Hepatic stellate cell (primary cell): ENCODE measurements around the gene EFCAB9.

ENCODE experiments used
- DNase-seq: peaks from one replicate; pipeline ENCODE4 v3.0.0; 2011; ENCODE audit warnings: low spot score

Gene EFCAB9

DNA sequence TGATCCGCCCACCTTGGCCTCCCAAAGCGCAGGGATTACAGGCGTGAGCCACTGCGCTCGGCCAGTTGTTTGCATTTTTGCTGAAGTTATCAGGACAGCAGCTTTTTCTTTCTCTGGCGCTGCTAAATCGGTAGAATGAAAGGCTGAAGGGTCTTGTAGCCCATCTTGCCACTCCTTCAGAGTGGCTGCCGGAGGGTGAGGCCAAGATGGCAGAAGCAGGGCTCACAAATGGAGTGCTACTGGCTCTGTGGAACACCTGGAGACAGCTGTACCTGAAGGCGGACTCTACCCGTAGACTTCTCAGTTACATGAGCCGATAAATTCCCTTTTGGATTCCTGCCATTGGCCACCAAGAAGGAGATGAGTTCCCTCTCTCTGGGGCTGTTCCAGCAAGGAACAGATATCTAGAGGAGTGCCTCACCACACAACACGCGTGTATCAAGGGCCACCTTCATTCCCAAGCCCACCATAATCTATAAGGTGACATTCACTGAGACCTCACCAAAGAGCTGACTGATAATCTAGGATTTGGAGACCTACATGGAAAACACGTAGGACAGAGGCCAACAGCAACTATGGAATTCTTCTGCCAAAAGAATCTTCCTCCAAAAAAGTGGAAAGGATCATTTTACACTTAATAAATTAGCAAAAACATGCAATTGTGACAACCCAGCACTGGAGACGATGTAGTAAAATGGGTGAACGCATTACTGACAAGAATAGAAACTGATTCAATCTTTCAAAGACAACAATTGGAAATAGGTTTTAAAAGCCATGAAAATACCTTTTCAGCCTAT lies 27.7 kb upstream of the EFCAB9 start:
- no peak for DNase-seq

GRCh38 chr5:172167895-172168294 lies 26.1 kb upstream of the EFCAB9 start:
- DNase-seq: no peak

DNA sequence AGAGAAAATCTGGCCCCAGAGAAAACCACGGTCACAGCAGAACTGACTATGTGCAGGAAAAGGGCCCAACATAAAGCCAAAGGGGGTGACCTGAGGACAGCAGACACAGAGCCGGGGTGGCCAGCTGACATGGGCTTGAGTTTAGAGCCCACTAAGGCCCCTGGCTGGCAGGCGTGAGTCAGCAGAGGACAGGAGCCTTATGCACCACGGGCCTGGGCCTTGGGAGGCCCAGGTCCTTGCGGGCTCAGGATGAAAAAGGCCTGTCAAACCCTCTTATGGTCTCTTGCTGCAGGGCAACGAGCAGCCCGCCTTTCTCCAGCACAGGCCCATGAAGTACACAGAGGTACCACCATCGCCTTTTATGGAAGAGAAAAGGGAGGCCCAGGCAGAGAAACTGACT lies 25.7 kb upstream of the EFCAB9 start:
- DNase-seq: no peak

GRCh38 chr5:172169216-172169615 lies 24.8 kb upstream of the EFCAB9 start:
- no peak for DNase-seq

GRCh38 chr5:172170251-172170701 lies 23.7 kb upstream of the EFCAB9 start:
- no peak for DNase-seq

DNA sequence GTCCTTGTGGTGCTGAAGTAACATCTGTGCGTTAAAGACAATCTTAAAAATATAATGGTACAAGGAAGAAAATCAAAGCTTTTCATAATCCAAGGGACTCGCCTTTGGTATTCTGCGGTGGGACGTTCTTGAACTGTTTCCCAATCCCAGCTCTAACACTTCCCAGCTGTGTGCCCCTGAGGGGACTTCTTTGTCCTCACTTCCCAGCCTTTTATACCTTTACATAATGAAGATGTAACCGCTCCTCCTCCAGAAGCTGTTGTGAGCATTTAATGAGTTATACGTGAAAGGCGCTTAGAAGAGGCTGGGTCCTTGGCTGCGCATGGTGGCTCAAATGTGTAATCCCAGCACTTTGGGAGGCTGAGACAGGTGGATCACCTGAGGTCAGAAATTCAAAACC lies 22.9 kb upstream of the EFCAB9 start:
- DNase-seq: no peak

GRCh38 chr5:172172912-172173563 lies 20.9 kb upstream of the EFCAB9 start:
- DNase-seq: no peak

DNA sequence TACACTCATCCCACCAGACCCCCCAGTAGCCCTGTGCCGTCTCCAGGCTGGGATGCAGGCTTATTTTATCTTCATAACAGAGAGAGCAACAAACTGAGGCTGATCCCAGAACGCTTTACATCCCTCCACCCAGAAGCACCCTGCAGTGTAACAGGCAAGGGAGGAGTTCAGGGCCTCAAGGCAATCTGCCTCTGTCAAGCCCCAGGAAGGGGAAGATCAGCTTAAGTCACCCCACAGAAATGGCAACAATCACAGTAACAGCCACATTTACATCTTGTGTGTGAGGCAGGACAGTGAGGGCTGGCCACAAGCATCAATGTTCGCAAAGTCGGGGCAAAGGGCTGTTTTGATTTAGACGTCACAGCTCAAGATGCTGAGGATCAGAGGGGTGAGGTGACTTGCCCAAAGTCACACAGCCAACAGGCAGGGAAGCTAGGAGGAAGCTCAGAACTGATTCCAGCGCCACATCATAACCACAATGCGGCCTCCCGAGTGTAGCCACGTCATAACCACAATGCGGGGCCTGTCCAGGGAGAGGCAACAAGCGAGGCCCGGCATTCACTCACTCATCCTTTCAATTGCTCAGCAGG lies 20.3 kb upstream of the EFCAB9 start:
- DNase-seq: no peak

- DNase-seq: no peak
Measured at GRCh38 chr5:172175263-172175719, 18.7 kb upstream of the EFCAB9 start.

- DNase-seq: no peak
Measured at GRCh38 chr5:172177176-172177575, 16.8 kb upstream of the EFCAB9 start.

DNA sequence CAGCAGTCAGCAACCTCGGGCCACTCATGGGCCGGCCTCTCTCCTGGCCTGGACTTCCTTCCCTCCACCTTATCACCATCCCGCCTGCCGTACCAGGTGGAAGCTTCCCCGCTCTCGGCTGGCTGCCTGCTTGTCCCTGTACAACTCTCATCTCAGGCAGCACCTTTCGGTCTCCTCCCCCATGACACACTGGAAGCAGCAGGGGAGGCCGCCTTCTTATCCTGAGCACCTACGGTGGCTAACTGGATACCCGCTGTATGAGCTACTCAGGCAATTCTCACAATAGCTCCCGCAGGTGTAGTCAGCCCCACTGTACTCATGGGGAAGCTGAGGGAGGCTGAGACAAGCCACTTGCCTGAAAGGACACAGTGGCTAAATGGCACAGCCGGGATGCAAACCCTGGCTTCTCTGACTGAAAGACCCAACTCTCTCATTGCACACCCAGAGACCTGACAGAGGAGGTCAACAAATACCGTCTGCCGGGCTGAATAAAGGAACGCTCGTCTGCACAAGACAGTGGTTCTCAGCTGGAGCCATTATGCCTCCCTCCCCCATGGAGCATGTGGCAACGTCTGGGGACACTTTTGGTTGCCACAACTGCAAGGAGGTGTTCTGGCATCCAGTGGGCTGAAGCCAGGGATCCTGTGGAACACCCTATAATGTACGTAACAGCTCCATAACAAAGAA lies 15.5 kb upstream of the EFCAB9 start:
- DNase-seq: no peak

DNA sequence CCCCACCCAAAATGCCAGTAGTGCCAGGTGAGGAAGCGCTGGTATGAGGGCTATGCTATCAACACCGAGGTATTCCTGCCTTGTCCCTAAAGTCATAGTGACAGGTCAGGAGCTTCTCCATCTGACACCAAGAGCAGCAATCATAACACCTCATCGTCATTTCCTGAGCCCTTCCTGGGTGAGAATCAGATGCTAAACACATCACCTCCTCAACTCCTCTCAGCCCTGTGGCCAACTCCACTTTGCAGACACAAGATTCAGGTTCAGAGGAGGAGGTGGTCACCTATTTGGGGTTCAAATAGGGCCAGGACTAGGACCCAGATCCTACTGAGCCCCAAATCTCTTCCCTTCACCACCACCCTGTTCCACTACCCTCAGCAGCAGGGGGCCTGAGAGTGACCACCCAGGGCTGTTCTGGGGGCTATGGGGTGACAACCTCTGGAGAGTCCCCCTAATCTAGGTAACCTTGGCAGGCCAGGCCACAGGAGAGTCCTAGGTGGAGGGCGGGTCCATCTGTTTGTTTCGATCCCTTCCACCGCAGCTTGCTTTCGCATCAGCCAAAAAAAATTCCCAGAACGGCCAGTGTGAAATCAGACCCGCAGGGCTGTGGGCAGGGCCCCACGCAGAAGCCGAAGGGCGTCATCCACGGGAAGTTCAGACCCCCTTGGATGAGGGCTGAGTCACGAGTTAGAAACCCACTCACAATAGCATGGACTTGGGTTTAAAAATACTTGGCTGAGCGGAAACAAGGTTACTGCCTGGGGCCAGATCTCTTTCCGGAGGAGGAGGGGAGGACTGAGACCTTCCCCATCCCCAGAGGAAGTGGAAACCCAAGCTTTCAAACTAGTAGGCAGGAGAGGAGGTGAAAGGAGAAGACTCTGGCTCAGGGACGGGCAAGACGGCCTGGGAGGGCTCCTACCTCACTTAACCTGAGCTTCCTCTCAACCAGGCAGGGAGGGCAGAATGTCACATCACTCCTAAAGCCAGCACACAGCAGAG lies 14.7 kb upstream of the EFCAB9 start:
- DNase-seq: peak; percentile 46

DNA sequence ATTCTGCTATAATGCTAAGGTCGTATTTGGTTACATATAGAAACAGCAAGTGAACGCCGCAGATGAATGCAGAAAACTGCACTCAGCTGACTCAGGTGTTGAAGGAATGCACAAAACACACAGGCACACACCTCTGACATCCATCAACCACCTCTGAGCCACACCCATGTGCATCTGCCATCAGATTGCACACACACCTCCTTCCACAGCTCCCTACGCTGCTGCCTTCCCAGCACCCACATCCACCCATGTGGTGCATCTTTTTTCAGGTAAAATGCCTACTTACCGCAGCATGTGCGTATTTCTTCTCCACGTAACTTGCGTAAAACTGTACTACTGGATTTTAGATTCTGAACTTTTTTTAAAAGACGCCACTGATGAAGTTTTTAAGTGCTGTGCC lies 13.0 kb upstream of the EFCAB9 start:
- DNase-seq: no peak

DNA sequence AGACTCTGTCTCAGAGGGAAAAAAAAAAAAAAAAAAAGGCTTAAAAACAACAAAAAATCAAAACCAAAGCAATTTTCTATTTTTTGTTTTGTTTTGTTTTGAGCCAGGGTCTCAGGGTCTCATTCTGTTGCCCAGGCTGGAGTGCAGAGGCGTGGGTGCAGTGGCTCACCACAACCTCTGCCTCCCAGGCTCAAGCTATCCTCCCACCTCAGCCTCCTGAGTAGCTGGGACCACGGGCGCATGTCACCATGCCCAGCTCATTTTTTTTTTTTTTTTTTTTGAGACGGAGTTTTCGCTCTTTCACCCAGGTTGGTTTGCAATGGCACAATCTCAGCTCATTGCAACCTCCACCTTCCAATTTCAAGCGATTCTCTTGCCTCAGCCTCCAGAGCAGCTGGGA lies 11.7 kb upstream of the EFCAB9 start:
- DNase-seq: no peak

DNA sequence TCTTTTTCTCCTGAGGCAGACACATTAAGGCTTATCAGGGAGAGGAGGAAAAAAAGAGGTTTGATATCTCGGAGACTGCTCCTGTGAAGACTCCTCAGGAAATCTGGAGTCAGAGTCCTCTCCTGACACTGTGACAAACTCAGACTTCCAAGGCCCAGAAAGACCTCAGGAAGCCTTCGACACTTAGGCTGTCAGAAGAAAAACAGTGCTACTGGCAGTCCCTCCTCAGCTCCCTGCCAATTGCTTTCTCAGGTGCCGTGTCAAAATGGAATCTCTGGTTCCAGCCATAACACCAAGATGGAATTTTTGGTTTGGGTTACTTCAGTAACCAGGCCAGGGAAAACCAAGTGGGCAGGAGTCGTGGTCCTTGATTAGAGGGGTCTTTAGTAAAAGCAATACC lies 10.1 kb upstream of the EFCAB9 start:
- DNase-seq: no peak

GRCh38 chr5:172185096-172185461 lies 8.9 kb upstream of the EFCAB9 start:
- no peak for DNase-seq

DNA sequence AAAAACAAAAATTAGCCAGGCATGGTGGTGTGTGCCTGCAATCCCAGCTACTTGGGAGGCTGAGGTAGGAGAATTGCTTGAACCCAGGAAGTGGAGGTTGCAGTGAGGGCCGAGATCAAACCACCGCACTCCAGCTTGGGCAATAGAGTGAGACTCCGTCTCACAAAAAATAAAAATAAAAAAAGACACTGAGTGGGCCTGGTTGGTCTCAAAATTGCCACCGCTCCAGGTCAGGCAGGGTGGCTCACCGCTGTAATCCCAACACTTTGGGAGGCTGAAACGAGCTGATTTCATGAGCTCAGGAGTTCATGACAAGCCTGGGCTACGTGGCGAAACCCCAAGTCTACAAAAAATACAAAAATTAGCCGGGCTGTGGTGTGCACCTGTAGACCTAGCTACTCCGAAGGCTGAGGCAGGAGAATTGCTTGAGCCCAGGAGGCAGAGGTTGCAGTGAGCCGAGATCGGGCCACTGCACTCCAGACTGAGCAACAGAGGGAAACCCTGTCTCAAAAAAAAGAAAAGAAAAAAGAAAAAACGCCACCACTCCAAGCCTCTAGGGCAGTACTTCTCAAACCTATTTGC lies 7.8 kb upstream of the EFCAB9 start:
- DNase-seq: no peak

- peak; percentile 82 for DNase-seq
Measured at GRCh38 chr5:172187118-172188032, 6.6 kb upstream of the EFCAB9 start.

- peak; percentile 98 for DNase-seq
Measured at GRCh38 chr5:172188033-172188892, 5.7 kb upstream of the EFCAB9 start, which contains the start of gene STK10. Gene STK10, minus strand, starts transcription at chr5:172188224. Its CDS starts 182 bp downstream, at chr5:172188042.
